HG03095 (cell line): ENCODE data around the gene ZMYND11.
"Not testable (repeated sequence)": the region's sequence is repeated elsewhere in the genome, so short reads cannot be mapped to it uniquely, and the experiment has no call there.

Experiments used
- ATAC-seq: cut with Tn5 transposase; IDR thresholded peaks from one replicate; pipeline ENCODE4 v1.9.1; 2021; ENCODE audit warnings: moderate library complexity; ENCODE audit not compliant: unreplicated experiment

Gene ZMYND11

DNA sequence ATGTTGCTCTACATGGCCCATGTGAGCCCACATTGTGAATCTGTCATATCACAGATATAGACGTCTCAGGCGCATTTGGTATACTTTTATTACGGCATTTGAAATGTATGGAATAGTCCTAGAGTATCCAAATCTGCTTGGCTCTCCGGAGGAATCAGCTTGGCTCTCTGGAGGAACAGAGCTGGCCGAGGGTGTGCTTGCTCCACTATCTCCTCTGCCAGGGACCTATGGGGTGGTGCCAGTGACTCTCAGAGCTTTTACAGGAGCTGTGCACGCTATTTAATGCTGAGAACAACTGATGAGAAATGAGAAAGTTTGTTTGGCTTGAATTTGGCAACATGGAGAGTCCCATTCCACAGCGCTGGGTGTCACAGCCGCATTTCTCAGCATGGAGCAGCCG is 144.0 kb downstream of the ZMYND11 start:
- no peak for ATAC-seq

DNA sequence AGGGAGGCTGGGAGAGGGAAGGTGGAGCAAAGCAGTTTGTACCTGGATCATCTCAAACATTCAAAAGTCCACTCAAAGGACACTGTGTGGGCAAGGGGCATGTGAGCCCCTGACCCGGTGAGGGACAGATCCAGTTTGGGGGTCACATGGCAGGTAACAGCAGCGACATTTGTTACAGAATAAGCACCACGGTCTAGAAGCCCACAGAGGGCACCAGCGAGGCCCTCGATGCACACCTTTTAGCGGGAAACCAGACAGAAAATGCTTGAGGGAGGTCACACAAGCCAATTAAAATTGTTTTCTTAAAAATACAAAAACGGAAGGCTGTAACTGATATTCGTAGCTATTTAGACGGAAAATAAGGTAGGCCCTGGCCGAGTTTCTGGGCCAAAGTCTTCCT is 144.4 kb downstream of the ZMYND11 start:
- ATAC-seq = no peak

DNA sequence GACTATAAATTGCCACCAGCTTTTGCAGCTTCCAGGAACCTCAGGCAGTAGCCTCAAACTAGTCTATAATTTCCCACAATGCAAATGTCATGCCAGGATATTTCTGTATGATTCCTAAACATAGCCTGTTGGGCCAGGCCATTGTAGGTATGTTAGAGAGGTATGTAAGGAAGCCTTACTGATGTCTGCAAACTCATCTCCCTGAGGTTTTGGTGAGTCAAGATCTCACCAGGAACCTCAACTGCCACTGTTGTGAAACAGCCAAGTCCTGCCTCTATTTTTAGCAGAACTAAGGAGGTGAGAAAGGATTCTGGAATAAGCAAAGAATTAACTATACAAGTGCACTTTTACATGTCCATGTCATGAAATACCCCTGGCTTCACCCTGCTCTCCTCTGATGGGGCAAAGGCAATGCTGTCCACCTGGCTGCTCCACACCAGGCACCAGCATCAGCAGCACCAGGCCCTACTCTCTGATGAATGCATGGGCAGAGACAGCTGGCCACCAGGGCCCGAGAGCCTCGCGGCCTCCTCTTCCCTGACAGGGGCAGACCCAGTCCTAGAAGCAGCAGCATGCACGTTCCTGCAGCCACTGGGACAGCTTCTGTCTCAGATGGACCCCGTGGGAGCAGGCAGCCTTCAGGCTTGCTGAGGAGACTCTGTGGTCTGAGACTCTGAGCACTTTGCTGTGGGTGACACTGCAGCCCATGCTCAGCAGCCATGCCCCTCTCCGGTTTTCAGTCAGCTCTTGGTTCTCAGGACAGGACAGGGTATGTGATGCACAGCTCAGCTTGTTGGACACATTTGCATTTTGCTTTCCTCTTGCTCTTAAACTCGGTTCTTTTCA is 147.3 kb downstream of the ZMYND11 start:
- ATAC-seq = peak; percentile 43

DNA sequence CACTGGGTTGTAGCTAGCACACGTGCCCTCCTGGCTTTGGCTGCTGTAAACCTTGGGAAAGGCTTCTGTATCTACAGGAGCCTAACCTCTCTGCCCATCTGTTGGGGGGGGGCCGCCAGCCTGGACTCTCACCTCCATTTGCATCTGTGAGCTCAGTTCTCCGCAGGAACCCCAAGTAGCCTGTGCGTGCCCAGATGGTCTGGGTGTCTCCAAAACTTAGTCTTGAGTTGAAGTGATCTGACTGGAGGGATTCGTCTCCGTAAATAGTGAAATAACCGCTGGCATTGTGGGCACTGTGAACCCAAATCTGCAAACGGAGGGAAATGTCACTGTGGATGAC is 147.9 kb downstream of the ZMYND11 start:
- no peak for ATAC-seq

DNA sequence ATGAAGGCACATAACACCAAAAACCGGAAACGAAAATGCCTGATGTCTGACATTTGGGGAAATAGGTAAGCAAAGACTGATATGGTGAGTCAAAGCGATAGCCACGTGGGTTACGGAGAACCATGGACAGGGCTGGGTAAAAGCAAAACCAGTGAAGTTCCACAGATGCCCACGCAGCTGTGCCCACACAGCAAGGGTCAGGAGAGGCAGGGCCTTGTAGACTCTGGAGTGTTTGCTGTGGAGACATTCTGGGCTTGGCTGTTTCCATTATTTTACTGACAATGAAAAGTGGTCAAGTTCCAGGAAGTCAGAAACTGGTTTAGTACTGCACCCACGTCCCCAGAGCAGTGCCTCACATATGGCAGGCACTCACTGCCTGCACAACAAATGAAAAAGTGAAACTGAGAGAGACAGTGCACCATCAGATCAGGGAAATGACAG is 148.7 kb downstream of the ZMYND11 start:
- peak; percentile 79 for ATAC-seq

DNA sequence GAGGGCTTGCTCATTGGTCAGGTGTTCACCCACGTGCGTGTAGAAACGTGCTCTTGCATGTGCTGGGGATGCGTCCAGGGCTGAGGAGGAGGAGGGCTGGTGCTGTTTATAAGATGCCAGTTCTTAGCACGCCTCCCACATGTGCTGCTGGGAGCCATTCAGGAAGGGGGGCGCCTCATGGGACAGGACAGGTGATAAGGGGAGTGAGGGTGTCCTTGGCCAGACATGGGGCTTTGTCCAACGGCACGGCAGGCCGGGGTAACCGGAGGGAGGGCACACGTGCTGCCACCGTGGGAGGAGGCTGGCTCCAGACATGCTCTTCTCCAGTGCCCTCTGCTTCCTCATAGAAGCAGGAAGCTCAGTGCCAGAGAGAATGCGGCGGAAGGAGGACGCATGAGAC is 150.0 kb downstream of the ZMYND11 start:
- ATAC-seq = no peak

DNA sequence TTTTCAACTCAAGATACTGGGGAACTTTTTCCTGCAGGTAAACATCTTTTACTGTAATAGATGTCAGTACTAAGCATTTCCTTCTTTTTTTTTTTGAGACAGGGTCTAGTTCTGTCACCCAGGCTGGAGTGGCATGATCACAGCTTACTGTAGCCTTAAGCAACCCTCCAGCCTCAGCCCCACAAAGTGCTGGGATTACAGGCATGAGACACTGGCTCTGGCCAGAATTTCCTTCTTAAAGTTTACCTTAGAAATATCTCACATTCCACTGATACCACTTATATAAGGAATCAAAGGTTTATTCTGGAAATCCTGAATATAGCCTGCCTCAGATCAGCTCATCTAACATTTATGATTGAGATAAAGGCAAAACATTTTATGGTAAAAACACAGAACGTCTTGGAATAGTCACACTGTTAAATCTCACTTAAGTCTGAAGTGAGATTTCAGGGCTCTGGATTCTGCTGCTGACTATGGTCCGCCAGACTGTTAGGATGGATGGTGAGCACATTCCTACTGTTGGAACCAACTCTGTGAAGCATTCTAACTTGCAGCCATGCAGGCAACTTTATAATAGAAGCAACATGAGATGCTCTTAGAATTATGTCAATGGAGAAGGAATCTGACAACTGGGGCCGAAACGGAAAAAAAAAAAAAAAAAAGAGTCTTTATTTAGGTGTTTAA is 151.9 kb downstream of the ZMYND11 start:
- no peak for ATAC-seq

DNA sequence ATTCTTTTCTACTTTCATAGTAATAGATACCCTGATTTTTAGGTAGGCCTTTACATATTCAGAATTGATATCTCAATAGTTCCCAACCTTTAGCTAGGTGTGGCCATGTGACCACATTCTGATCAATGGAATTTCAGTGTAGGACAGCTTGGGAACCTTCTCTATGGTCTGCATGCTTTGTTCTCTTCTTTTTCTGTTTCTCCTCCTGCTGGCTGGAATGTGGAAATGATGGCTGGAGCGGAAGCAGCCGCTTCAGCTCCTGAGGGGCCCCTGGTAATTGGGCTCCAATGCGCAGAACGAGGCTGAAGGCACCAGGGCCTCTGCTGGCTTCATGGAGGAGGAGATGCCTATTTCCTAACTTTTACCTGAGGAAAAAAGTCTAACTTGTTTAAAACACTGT is 152.6 kb downstream of the ZMYND11 start:
- no peak for ATAC-seq

DNA sequence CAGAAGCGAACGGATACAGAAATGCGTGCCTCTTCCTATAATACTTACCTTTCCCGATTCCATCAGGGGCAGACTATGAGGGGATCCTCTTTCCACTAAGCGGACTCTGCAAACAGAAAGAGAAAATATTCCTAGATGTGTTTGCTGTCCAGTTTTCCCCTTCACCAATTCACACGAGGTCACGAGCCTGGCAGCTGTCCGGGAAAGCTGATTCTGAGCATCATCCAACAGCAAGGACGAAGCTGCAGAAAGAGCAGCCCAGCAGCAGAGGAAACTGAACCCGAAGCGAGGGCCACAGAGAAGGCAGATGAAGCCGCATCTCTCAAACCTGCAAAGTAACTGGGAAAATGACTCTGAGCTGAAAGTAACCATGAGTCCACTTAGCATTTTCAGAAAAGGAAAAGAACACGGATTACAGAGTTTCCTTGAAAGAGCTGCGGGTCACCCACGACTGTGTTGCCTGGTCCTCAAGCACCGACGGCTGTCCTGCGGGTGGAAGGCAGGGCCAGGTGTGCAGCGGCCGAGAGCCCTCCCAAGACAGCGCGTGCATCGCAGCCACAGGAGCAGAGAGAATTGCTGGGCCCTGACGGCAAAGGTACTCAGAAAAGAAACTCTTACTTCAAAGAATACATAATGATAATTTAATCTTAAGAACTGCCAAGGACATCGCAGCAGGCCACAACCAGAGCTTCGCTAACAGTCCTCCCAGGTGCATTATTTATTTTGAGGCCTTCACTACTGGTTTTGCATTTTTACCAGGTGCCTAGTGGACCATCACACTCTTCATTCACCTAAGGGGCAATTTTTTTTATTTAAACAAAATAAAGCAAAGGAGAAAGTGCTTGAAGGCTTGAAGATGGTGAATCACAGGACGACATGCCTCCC is 153.3 kb downstream of the ZMYND11 start:
- no peak for ATAC-seq

DNA sequence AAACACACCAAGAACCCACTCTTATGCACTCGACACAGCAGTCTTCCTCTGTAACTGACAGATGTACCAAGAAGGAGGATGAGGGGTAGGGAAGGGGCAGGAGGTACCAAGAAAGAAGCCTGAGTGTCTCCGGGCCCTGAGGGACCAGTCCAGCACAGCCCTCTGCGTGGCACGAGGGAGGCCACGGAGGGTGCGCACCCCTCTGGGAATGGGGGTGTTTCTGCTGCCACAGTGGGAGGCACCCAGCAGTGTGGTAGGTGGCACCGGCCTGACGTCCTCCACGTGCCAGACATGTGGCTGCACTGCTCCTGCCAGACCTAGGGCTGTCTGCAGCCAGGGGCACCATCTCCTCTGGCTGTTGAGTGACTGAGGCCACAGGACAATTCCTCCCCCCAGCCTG is 154.3 kb downstream of the ZMYND11 start:
- ATAC-seq = no peak

DNA sequence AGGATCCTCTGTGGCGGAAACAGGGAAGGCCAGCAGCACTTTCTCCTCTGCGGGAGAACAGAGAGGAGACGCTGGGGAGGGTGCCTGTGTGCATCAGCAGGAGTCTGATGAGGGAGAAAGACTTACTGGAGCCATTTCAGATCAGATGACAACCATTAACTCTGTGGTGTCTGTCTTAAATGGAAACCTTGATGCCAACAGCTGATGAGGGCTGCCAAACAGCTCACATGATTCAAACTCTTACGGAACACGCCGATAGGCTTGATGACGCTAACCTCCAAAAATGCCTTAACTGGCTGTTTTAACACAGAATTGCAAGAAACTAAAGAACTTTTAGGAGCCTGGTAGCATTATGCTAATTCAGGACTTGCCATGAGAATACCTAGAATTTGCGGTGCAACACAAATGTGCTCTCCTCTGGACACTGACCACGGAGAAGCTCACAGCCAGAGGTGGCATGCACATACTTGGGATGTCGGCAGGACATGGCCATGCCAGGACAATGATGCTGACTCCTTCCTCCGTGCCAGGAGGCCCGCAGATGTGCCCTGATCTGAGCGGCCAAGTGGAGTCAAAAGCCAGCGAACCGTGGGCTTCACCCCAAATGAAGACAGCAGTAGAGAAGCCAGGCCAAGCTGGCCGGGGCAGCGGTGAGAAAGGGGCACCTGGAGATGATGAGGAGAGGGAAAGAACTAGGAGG is 154.9 kb downstream of the ZMYND11 start:
- ATAC-seq = no peak

DNA sequence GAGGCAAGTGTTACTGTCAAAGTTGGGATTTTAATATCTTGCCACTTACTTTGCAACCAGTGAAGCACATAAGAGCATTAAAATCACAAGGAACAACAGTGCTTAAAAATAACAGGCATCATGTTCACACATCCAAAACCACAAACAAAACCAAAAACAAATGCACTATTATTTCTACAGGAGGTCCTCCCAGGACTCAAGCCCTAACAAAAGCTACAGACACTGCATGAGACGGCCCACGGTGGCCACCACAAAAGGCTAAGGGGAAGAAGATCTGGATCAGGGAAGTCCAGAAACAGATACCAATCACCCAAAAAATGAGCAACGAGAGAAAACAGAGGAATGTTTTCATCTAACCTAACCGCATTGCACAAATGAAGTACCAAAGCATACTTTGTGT is 158.4 kb downstream of the ZMYND11 start:
- ATAC-seq = no peak

DNA sequence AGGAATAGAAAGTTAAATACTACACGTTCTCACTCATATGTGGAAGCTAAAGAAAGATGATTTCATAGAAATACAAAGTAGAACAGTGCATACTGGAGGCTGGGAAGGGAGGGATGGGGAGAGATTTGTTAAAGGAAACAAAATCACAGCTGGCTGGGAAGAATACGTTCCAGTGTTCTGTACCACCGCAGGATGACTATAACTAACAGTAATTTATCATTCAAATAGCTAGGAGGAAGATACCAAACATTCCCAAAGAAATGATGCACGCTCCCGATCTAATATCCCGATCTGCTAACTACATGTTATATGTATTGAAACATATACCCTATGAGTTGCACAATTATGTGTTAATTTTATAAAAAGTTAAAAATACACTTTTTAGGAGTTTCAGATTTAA is 162.3 kb downstream of the ZMYND11 start:
- ATAC-seq = no peak

DNA sequence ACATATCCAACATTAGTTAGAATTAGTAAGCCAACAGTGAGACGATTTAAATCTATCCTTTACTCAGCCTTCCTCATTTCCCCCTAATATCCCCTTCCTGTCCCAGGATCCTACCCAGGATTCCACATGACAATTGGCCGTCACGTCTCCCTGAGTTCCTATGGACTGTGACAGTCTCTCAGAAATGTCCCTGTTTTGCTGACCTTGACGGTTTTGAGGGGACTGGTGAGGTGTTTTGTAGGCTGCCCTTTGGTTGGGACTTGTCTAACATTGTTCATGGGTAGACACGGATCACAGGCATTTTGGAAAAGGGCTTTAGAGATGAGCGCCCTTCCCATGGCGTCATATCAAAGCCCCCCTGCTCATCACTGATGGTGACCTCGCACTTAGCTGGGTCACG is 162.8 kb downstream of the ZMYND11 start:
- ATAC-seq = no peak

DNA sequence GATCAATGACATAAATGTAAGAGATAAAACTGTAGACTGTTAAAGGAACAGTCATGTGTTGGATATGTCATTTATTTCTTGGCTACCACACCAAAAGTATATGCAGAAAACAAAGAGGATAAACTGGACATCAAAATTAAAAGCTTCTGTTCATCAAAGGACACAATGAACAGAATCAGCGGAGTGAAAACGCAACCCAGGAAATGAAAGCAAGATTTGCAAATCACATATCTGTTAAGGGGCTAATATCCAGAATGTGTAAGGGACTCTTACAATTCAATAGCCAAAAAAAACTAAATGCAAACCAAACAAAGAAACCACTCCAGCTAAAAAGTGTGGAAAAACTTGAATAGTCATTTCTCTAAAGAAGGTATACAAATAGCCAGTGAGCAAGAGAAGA is 164.3 kb downstream of the ZMYND11 start:
- ATAC-seq = no peak

DNA sequence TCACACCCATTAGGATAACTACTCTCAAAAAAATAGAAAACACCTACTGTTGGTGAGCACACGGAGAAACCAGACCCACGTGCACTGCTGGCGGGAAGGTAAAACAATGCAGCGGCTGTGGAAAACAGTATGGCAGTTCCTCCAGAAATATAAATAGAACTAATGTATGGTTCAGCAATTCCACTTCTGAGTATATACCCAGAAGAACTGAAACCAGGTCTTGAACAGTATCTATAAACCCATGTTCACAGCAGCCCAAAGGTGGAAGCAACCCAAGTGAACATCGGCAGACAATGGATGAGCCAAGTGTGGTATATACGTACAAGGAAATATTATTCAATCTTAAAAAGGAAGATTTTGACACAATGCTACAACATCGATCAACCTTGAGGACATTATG is 164.7 kb downstream of the ZMYND11 start:
- ATAC-seq = peak; percentile 59

DNA sequence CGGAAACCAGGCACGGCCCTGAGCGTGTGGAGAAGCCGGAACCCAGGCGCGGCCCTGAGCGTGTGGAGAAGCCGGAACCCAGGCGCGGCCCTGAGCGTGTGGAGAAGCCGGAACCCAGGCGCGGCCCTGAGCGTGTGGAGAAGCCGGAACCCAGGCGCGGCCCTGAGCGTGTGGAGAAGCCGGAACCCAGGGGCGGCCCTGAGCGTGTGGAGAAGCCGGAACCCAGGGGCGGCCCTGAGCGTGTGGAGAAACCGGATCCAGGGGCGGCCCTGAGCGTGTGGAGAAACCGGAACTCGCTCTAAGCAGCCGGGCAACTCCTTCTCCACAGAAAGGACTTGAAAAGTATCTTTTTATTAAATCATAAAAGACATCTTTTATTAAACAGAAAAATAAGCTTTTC is 165.3 kb downstream of the ZMYND11 start:
- not testable (repeated sequence) for ATAC-seq

DNA sequence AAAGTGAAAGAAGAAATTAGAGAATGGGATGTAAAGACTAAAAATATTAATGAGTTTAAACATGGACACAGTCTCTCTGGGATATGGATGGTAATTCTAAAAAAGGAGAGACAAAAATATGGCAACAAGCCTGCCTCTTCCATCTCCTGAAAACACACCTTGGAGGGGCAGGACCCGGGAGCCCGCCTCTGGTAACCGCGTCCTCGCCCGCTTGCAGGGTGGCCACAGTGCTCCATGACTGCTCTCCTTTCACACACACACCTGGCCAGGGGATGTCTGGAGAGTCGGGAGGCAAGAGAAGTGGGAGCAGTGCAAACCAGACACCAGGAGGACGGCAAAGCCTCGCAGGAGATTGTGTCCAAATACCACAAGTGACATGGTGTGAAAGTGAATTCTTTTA is 166.3 kb downstream of the ZMYND11 start:
- no peak for ATAC-seq
